Mesenteric fat pad (tissue), 1 donor: ENCODE data around the gene INO80D. TPM values are rescaled to one million over a fixed set of nuclear protein-coding genes. Genes with fewer than 3 reads are reported as not detected.
"Not testable (repeated sequence)": the region's sequence is repeated elsewhere in the genome, so short reads cannot be mapped to it uniquely, and the experiment has no call there.

Experiments used
- DNase-seq: peaks from one replicate; pipeline ENCODE4 v3.0.0-alpha.2; 2020; ENCODE audit warnings: low spot score
- long read RNA-seq: library from polyadenylated mRNA; unstranded; transcript quantifications from one replicate; pipeline ENCODE4 v2.0.0, GENCODE V29; 2020
- total RNA-seq: library from RNA; stranded (reverse); fragmentation: NEBNext Ultra II Directional; extraction: Animal tissue kit (Norgen Biotek cat#: 25700); gene quantifications from one replicate; pipeline ENCODE4 v1.2.1, GENCODE V29; 2021
- donor health status: DM: yes; HTN: yes; CAD: no.

Gene INO80D, protein sequence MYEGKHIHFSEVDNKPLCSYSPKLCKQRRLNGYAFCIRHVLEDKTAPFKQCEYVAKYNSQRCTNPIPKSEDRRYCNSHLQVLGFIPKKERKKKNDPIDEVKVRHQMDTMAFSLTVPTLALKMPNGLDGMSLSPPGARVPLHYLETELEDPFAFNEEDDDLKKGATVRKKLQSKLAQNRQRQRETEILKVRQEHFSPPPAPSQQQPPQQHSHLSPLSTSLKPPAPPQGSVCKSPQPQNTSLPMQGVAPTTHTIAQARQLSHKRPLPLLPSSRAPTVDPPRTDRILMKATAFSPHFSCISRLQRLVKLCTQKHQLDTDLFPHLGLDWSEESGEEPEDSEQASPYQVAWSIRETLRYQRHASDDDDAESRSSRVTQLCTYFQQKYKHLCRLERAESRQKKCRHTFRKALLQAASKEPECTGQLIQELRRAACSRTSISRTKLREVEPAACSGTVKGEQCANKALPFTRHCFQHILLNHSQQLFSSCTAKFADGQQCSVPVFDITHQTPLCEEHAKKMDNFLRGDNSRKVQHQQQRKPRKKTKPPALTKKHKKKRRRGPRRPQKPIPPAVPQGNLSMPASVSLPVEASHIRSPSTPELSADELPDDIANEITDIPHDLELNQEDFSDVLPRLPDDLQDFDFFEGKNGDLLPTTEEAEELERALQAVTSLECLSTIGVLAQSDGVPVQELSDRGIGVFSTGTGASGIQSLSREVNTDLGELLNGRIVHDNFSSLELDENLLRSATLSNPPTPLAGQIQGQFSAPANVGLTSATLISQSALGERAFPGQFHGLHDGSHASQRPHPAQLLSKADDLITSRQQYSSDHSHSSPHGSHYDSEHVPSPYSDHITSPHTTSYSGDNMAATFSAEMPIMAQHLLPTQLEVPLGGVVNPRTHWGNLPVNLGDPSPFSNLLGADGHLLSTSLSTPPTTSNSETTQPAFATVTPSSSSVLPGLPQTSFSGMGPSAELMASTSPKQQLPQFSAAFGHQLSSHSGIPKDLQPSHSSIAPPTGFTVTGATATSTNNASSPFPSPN
- 22.1 TPM for total RNA-seq
- long read RNA-seq, partial matches to known transcripts, result 2 of 9 reads
- long read RNA-seq, other reads (novel, unspliced or antisense), result 7 of 9 reads

DNA sequence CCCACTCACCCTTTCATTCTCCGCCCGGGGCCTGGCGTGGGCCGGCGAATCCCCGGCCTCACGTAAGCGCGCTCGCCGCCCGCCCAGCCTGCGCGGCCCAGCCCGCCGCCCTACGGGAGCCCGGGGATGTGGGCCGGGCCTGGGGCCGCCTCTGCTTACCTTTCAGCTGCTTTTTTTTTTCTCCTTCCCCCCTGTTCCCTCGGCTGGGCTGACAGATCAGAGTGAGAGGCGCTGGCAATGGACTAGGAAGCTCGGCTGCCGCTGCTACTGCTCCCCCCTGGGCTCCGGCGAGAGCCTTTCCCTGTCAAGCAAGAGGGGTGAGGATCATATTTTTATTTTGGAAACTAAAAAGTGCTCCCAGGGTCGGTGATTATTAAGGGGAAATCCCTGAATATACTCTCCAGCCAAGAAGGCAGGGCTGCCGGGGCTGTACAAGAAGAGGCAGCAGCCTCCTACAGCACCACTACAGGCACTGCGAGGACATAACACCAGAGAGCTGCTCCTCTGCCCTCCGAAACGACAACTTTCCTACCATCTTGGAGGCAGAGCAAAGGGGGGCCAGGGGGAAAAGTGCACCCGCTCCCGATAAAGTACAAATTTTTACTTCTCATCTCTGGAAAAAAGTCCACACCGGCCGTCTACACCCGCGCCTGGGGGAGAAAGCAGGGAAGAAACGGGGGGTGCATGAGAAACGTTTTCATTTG, at the start of gene INO80D:
Gene INO80D (minus strand): TSS at position 433 of the 704 bp plus-strand sequence. CDS start 23,158 bp downstream, outside the sequence.
- no peak for DNase-seq

DNA sequence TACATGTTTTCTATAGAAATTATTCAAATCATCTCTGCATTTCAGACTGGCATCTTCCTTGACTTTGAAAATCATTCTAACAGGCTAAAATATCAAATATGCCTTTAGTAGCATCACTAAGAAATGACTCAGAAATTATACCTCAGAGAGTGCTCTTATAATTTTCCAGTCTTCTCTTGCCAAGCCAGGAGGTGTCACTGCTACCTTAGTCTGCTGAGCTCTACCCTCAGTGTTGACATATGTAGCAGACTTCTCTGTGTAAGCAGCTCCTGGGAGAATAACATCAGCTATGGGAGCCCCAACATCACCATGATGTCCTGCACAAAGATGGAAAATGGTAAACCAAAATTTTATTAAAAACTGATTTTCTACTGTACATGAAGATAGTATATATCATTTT, 41.7 kb upstream of the INO80D start:
- DNase-seq, result no peak

DNA sequence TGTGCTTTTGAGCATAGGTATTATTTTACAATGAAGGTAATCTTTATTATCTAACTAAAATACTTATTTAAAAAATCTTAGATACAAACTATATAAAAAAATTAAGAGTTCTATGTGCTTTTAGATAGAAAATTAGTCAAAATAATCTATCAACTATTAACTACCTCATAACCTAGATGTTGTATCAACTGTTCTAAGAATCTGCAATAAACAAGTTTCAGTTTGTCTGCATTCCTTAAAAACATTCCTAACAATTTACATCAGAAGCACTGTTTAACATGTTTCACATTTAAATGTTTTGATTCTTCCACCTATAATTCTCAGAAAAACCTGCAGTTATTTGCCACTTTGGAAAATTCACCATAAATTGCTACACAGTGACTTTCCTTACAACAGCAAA, 39.9 kb upstream of the INO80D start:
- DNase-seq, result no peak

DNA sequence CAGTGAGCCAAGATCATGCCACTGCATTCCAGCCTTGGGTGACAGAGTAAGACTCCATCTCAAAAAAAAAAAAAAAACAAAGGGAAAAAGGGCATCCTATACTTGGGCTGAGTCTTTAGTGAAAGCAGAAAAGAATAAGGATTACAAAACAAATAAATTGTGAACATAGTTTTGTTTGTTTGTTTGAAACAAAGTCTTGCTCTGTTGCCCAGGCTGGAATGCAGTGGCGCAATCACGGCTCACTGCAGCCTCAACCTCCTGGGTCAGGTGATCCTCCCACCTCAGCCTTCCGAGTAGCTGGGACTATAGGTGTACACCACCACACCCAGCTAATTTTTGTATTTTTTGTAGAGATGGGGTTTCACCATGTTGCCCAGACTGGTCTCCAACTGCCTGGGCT, 36.6 kb upstream of the INO80D start:
- not testable (repeated sequence) for DNase-seq

GRCh38 chr2:206116278-206116677, 30.3 kb upstream of the INO80D start:
- peak; percentile 86 for DNase-seq

DNA sequence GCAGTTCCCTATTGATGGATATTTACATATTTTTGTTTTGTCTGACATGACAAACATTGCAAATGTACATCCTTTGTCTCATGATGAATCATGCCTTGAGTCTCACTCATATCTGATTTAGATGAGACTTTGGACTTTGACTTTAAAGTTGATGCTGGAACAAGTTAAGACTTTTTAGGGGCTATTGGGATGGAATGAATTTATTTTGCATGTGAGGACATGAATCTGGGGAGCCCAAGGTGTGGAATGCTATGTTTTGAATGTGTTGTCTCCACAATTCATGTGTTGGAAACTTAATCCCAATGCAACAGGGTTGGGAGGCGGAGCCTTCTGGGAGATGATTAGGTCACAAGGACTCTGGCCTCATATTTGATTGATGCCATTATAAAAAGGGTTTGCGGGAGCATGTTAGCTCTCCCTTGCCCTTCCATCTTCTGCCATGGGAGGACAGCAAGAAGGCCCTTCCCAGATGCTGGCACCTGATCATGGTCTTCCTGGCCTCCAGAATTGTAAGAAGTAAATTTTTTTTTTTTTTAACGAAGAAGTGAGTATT, 29.1 kb upstream of the INO80D start:
- no peak for DNase-seq

GRCh38 chr2:206112846-206113547, 27.0 kb upstream of the INO80D start:
- no peak for DNase-seq

GRCh38 chr2:206112108-206112507, 26.1 kb upstream of the INO80D start:
- no peak for DNase-seq

- no peak for DNase-seq
Measured at GRCh38 chr2:206108713-206109112, 22.7 kb upstream of the INO80D start.

GRCh38 chr2:206105541-206105940, 19.6 kb upstream of the INO80D start:
- no peak for DNase-seq

DNA sequence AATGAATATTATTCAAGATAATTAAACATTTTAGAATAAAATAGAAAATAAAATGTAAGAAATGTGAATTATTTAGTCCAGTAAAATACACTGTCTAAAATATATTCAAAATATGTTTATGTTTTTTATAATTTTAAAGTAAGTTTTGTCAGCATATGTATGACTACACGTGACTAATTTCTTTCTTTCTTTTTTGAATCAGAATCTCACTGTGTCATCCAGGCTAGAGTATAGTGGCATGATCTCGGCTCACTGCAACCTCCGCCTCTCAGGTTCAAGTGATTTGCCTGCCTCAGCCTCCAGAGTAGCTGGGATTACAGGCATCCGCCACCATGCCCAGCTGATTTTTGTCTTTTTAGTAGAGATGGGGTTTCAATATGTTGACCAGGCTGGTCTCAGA, 19.1 kb upstream of the INO80D start:
- DNase-seq, result no peak

- DNase-seq, result peak; percentile 79
Measured at GRCh38 chr2:206098872-206099271, 12.9 kb upstream of the INO80D start.

- DNase-seq, result no peak
Measured at GRCh38 chr2:206098471-206098870, 12.5 kb upstream of the INO80D start.

GRCh38 chr2:206096876-206097275, 10.9 kb upstream of the INO80D start:
- no peak for DNase-seq

GRCh38 chr2:206095536-206096332, 9.8 kb upstream of the INO80D start:
- DNase-seq, result no peak

DNA sequence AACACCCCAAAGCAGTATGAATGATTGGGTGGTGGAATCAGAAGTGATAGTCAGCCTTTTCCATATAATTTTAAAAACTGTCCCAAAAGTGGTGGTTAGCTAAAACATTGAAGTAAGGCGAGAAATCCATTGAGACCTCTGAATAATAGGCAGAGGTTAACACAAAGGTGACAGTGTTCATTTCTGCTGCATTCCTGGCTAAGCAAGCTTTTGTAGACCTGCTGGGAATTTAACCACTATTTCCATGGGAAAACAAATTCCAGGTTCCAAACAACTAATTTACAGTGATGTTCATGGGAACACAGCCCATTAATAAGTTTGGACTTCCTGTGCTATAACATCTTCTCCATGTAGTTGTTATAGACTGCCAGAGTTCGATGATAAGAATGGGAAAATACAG, 6.3 kb upstream of the INO80D start:
- DNase-seq, result no peak

GRCh38 chr2:206088248-206088647, 2.3 kb upstream of the INO80D start:
- no peak for DNase-seq

- no peak for DNase-seq
Measured at GRCh38 chr2:206086716-206087350, 859 bp upstream of the INO80D start.
